GM06990 (cell line): ENCODE data around the gene AFF2.

Source experiments
- DNase-seq: peaks from one replicate; pipeline ENCODE4 v3.0.0-alpha.2; 2011; ENCODE audit not compliant: insufficient read length; ENCODE audit errors: extremely low read depth
- H3K27me3 ChIP-seq: replicated peaks from 2 replicates; pipeline ENCODE4 v1.6.0; 2011; ENCODE audit warnings: low read length; ENCODE audit not compliant: control insufficient read depth, insufficient read depth
- H3K36me3 ChIP-seq: 2 replicates; pipeline ENCODE4 v1.5.1; 2011; ENCODE audit warnings: low read length; ENCODE audit not compliant: control insufficient read depth, insufficient read depth
- H3K4me3 ChIP-seq: replicated peaks from 2 replicates; pipeline ENCODE4 v1.5.1; 2011; ENCODE audit warnings: low read depth, mild to moderate bottlenecking, control low read depth, low read length
- CTCF ChIP-seq: IDR thresholded peaks from 2 replicates; pipeline ENCODE4 v1.5.1; 2011; ENCODE audit warnings: low read length, control low read depth, mild to moderate bottlenecking, inconsistent platforms; ENCODE audit not compliant: insufficient read depth, poor library complexity, severe bottlenecking

Gene AFF2

GRCh38 chrX:148926371-148926770, 426.0 kb downstream of the AFF2 start:
- no peak for TF ChIP-seq CTCF
- no peak overlapping the region for H3K4me3 ChIP-seq
- no peaks in the 10 kb centered on the region for H3K36me3 ChIP-seq
- DNase-seq = no peak
- no peaks in the 10 kb centered on the region for H3K27me3 ChIP-seq

- H3K4me3 ChIP-seq = no peak overlapping the region
- no peak for TF ChIP-seq CTCF
- H3K36me3 ChIP-seq = no peaks in the 10 kb centered on the region
- H3K27me3 ChIP-seq = no peaks in the 10 kb centered on the region
- no peak for DNase-seq
Measured at GRCh38 chrX:148928811-148929210, 428.4 kb downstream of the AFF2 start.

GRCh38 chrX:148929686-148930085, 429.3 kb downstream of the AFF2 start:
- DNase-seq = no peak
- Histone ChIP-seq H3K27me3 (no peaks in the 10 kb centered on the region), H3K4me3 (no peak overlapping the region), H3K36me3 (no peaks in the 10 kb centered on the region)
- TF ChIP-seq CTCF = no peak

- no peak for DNase-seq
- H3K27me3 ChIP-seq = no peaks in the 10 kb centered on the region
- H3K4me3 ChIP-seq = no peak overlapping the region
- TF ChIP-seq CTCF = no peak
- H3K36me3 ChIP-seq = no peaks in the 10 kb centered on the region
Measured at GRCh38 chrX:148930206-148930729, 429.9 kb downstream of the AFF2 start.

GRCh38 chrX:148933881-148934280, 433.5 kb downstream of the AFF2 start:
- Histone ChIP-seq H3K27me3 (no peaks in the 10 kb centered on the region), H3K4me3 (no peak overlapping the region), H3K36me3 (no peaks in the 10 kb centered on the region)
- no peak for TF ChIP-seq CTCF
- DNase-seq = no peak

GRCh38 chrX:148938348-148938747, 437.9 kb downstream of the AFF2 start:
- DNase-seq = no peak
- Histone ChIP-seq H3K27me3 (no peaks in the 10 kb centered on the region), H3K36me3 (no peaks in the 10 kb centered on the region), H3K4me3 (no peak overlapping the region)
- no peak for TF ChIP-seq CTCF
